ENCODE results near the gene A2ML1.
"Not testable (repeated sequence)": the region's sequence is repeated elsewhere in the genome, so short reads cannot be mapped to it uniquely, and the experiment has no call there.

A2ML1 gene

DNA sequence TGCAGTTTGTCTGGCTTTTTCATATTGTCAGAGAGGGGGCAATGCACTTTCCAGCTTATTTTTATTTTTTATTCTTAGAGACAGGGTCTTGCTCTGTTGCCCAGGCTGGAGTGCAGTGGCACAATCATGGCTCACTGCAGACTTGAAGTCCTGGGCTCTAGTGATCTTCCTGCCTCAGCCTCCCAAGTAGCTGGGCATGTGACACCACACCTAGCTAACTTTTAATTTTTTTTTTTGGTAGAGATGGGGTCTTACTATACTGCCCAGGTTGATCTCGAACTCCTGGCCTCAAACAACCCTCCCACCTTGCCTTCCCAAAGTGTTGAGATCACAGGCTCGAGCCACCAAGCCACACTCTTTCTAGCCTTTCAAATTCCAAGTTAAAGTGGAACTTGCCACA is 3.9 kb upstream of the A2ML1 start:
- DNase-seq = no peak

DNA sequence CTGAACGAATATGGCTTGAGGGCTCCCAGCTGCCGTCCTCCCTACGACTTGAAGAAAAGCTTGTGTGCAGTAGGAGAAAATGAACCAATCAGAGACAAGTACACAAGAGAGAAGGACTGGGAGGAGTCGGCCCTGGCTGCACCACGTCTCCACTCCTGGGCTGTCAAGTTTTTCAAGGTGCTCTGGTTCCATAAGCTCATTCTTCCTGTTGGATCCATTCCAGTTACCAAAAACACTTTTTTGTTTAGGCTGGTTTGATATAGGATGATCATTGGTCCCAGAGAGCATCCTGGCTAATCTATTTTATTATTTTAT is 2.8 kb upstream of the A2ML1 start:
- no peak for DNase-seq

DNA sequence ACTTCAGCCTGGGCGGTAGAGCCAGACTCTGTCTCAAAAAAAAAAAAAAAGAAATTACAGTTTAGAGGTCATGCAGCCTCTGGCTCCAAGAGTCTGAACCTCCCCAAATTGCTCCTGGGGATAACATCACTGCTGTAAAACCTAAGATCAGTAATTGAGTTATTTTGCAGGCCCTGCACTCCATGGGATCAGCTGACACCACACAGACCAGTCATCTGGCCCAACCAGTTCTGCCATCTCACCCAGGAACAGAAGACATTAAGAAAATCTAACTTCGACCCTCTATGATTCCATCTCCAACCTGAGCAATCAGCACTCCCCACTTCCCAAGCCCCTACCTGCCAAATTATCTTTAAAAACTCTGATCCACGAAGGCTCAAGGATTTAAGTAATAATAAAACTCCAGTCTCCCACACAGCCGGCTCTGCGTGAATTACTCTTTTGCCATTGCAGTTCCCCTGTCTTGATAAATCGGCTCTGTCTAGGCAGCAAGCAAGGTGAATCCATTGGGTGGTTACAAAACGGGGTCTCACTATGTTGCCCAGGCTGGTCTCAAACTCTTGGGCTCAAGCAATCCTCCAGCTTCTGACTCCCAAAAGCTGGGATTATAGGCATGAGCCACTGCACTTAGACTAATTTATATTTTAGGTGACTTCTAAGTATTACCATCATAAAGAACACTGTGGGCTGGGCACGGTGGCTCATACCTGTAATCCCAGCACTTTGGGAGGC is 1.6 kb upstream of the A2ML1 start:
- DNase-seq = not testable (repeated sequence)

DNA sequence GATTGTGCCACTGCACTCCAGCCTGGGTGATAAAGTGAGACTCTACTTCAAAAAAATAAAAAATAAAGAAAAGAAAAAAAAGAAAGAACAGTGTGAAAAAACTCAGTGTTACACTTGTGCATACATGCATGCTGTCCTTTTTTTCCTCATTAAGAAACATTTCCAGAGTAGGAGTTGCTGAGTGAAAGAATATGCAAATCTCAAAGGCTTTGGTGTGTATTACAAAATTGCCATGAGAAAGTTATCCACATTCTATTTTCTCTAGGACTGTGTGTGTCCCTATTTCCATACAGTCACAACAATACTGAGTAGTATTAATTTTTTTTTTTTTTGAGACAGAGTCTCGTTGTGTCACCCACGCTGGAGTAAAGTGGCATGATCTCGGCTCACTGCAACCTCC is 830 bp upstream of the A2ML1 start:
- no peak for DNase-seq

DNA sequence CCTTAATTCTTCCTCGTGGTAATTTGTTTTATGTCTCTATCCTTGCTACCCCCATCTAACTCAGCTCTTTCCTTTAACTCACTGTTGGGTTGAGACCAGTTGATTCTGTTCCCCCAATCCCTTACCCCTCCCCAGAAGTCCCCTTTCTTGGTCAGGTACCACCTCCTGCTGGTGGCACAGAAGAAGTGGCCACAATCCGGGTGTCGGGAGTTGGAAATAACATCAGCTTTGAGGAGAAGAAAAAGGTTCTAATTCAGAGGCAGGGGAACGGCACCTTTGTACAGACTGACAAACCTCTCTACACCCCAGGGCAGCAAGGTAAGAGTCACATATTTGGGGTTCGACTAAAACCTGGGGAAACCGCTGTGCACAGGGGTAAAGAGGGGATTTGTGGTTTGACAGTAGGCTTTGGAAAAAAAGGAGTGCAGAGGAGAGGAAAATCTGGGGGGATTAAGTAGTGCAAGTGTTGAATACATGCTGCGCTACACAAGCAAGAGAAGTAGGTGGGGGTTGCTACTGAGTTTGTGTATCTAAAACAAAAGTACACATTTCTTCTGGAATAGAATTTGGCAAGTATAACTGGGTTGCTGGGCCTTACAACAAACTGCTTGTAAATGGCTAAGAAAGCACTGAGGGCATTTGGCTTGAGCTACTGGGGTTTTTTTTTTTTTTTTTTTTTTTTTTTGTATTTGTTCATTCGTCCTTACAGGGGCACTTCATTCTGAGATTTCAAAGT is 1.3 kb downstream of the A2ML1 start:
- DNase-seq = no peak

DNA sequence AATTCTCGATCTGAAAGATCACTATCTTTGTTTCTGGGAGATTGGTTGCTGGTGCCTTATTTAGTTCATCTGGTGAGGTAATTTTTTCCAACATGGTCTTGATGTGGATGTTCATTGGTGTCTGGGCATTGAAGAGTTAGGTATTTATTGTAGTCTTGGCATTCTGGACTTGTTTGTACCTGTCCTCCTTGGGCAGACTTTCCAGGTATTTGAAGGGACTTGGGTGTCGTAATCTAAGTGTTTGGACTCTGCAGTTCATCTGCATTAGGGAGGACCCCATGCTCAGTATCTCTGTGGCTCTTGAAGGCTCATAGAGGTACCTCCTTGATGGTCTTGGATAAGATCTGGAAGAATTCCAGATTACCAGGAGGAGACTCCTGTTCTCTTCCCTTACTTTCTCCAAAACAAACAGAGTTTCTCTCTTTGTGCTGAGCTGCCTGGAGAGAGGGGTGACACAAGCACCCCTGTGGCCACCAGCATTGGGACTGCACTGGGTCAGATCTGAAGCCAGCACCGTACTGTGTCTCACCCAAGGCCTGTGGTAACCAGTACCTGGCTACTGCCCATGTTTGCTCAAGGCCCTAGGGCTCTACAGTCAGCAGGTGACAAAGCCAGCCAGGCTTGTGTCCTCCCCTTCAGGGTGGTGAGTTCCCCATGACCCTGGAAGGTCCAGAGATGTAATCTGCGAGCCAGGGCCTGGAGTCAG is 5.3 kb downstream of the A2ML1 start:
- DNase-seq = no peak

DNA sequence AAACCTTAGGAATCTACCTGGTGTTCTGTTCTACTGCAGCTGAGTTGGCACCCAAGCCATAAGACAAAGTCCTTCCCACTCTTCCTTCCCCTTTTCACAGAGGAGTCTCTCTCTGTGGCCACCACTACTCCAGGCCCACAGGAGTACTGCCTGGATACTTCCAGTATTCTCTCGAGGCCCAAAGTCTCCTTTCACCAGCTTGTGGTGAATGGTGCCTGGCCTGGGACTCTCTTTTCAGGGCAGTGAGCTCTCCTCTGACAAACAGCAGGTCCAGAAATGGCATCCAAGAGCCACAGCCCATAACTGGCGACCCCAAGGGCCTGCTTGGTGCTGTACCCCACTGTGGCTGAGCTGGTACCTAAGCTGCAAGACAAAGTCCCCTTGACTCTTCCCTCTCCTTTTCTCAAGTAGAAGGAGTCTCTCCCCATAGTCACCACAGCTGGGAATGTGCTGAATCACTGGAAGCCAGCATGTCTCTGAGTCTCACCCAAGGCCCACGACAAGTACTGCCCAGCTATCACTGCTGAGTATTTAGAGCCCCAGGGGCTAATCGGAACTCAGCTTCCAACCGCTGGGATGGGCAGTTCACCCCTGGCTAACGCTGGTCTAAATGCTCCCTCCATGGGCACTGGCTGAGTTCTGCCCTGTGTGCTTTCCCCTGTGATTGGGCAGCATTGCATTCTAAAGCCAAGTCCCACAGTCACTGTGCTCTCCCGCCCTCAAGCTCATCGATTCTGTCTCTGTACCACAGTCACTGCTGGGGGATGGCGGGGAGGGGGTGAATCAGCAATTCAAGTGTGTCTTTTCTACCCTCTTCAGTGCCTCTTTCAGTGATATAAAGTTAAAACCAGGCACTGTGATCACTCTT is 6.1 kb downstream of the A2ML1 start:
- DNase-seq = no peak

DNA sequence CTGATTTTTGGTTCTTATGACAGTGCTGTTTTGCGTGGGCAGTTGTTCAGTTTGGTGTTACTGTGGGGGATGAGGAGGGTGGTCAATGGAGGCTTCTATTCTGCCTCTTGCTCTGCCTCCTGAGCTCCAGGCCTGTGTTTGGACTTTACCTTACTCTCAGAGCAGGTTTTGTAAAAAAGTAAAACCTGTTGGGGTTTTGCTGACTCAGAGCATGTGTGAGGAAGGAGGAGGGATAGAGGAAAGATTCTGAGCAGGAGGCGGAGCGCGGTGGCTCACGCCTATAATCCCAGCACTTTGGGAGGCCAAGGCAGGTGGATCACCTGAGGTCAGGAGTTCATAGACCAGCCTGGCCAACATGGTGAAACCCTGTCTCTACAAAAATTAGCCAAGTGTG is 6.7 kb downstream of the A2ML1 start:
- DNase-seq = no peak

DNA sequence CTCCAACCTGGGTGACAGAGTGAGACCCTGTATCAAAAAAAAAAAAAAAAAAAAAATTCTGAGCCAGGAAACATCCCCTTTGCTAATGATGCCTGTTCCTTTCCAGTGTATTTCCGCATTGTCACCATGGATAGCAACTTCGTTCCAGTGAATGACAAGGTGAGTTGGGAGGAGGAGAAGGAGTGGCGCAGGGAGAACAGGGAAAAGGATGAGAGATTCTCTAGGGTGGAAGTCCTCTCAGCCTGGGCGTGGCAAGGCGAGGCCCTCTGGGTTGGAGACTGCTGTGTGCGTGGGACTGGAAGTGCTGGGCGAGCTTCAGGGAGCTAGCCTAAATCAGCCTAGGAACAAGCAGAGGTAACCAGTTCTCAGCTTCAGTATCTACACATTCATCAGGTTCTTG is 7.2 kb downstream of the A2ML1 start:
- no peak for DNase-seq

DNA sequence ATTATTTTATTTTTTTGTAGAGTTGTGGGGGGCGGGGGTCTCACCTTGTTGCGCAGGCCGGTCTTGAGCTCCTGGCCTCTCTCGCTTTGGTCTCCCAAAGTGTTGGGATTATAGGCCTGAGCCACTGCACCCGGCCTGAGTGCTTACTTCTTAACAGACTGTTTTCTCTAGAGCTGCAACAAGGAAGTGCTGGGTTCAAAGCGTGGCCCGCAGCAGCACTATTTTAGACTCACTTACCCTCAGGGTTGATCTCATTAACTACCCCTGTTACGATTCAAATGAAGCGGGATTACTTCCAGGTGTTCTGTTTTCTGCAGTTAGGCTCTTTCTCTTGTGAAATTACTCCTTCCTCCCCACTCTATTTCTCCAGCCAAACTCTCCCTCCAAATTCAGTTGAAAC is 8.7 kb downstream of the A2ML1 start:
- no peak for DNase-seq

DNA sequence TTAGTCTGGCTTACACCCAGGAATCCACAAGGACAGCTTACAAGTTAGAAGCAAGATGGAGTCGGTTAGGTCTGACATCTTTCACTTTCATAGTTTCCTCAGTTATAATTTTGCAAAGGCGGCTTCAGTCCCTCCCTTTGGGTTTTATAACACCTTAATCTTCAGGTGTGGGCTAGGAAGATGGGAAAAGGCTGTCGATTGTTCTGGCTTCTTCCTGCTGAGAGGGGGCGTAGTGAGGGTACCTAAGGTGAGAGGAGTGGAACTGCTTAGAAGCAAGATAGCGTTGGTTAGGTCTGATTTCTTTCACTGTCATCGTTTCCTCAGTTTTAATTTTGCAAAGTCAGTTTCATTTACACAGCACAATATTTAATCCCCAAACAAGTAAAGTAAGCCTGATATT is 10.1 kb downstream of the A2ML1 start:
- no peak for DNase-seq

DNA sequence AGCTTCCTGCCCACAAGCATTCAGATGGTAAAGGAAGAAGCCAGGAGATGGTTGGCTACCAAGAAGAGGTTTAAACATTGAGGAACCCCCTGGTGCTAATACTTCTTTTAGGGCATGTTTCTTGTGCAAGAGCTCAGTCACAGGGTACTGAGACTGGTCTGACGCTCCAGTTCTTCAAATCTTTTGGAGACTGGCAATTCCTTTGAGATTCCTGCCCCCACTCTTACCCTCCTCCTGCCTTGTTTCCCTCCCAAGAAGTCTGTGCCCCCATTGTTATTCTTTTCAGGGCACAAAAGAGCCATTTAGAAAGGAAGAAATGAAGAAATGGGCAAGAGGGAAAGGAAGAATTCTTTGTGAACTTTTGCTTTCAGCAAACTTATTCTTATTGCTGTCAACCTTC is 11.8 kb downstream of the A2ML1 start:
- DNase-seq = no peak

DNA sequence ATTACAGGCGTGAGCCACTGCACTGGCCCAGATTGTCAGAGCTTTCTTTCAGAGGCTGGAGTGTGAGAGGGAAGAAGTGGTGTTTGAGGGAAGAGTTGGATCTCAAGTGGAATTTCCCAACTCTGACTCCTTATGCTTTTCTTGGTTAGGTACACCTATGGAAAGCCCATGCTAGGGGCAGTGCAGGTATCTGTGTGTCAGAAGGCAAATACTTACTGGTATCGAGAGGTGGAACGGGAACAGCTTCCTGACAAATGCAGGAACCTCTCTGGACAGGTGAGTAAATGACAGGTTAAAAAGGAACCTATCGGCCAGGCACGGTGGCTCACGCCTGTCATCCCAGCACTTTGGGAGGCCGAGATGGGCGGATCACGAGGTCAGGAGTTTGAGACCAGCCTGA is 14.9 kb downstream of the A2ML1 start:
- no peak for DNase-seq

DNA sequence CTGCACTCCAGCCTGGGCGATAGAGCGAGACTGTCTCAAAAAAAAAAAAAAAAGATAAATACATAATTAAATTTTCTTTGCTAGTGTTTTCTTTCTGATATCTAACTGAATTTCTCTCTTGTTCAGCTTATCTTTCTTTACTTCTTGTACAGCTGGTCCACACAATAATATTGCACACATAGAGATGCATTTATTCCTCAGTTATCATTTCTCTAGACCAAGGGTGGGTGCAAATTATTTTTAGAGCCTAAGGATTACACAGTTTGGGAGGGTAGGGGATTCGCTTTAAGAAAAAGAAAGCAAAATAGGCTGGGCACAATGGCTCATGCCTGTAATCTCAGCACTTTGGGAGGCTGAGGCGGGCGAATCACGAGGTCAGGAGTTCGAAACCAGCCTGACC is 17.9 kb downstream of the A2ML1 start:
- DNase-seq = no peak

DNA sequence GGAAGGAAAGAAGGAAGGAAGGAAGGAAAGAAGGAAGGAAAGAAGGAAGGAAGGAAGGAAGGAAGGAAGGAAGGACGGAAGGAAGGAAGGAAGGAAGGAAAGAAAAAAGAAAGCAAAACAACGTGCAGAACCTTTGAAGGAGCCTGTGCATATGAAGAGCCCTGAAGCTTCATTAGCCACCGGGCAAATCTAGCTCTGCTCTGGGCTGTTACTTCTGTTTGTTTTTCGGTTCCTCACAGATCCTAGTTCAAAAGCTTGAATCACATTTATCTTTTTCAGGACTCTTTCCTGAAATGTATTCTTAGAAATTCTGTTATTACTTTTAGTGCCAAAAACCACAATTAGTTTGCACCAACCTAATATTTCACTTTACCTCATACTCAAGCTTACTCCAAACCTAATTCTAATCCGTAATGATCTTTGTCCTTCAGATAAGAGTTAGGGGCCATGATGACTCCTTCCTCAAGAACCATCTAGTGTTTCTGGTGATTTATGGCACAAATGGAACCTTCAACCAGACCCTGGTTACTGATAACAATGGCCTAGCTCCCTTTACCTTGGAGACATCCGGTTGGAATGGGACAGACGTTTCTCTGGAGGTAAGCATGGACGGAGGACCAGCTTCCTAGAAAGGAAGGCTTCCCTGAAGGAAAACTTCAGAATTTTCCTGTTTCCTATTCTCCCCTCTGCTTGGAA is 18.7 kb downstream of the A2ML1 start:
- DNase-seq = no peak

DNA sequence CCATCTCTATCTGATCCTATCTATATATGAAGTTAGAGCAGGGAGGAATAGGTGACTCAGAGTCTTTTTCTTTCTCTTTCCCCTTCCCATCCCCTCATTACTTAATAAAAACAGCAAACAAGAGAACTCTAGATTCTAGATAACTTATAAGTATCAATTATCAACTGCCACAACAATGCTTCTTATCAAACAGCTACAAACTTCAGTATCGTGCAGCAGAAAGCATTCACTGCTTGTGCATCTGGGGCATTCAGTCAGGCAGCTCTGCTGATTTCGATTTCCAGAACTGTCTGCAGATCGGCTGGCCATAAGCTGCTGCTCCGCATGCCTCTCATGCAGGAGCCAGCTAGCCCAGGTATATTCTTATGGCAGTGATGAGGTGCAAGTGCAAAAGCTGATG is 19.4 kb downstream of the A2ML1 start:
- DNase-seq = no peak

DNA sequence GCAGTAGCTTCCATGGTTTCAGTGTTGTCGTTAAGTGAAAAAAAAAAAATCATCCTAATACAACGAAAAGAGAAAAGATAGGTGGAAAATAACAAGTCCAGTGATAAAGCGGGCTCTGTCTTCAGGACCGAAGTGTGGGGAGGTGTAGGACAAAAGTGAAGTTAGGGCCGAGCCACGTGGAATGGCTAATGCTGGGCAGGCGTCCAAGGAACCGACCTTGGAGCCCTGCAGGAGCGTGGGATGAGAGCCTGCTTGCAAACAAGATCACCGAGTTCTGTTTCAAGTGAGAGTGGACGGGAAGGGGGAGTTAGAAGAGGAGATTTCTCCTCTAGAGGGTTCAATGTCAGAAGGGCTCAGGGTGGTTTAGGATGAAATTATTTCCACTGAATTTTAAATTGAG is 22.2 kb downstream of the A2ML1 start:
- no peak for DNase-seq

DNA sequence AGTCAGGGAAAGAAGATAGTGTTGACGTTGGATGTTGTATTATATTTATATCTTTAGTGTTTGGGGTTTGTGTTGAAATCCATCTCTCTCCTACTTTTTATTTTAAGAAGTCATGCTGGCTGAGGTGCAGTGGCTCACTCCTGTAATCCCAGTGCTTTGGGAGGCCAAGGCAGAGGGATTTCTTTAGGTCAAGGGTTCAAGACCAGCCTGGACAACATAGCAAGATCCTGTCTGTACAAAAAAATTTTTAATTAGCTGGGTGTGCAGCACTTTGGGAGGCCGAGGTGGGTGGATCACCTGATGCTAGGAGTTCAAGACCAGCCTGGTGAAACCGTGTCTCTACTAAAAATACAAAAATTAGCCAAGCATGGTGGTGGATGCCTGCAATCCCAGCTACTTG is 23.9 kb downstream of the A2ML1 start:
- no peak for DNase-seq

DNA sequence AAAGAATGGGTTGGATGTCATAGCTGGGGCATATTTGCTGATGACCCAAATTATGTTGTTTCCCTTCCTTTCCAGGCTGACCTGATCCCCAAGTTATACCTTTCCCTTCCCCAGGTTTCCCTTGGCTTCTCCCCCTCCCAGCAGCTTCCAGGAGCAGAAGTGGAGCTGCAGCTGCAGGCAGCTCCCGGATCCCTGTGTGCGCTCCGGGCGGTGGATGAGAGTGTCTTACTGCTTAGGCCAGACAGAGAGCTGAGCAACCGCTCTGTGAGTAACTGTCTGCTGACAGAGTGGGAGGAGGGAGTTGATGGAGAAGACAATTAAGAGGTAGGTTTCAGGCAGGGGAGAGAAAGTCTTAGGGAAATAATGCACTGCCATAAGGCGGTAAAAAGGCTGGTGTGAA is 25.0 kb downstream of the A2ML1 start:
- no peak for DNase-seq

DNA sequence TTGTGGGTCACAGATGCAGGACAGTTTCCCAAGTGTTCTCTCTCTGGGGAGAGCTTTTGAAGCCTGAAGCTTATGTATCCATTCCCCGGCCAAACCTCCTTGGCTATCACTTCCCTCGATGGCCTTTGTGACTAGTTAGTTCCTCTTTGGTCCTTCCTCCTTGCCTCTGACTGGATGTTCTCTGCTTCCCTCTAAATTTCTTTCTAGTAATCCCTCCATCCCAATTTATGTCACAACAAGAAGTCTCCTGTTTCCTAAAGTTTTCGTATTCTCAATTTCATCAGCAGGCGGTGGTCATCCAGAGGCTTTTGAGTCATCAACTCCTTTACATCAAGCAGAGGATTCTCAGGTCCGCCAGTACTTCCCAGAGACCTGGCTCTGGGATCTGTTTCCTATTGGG is 27.5 kb downstream of the A2ML1 start:
- DNase-seq = no peak

DNA sequence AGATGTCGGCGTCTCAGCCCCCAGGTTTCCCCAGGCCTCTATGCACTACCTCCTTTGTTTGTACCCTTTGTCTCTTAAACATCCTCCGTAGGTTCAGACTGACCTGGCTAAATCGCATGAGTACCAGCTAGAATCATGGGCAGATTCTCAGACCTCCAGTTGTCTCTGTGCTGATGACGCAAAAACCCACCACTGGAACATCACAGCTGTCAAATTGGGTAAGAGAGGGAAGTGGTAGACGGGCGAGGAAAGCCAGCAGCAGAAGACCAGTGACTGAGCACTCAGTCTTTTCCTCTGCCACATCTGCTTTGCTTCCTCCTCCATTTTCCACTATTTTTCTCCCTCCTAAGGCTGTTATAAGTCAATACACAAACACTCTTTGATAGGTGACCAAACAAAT is 29.7 kb downstream of the A2ML1 start:
- DNase-seq = no peak

DNA sequence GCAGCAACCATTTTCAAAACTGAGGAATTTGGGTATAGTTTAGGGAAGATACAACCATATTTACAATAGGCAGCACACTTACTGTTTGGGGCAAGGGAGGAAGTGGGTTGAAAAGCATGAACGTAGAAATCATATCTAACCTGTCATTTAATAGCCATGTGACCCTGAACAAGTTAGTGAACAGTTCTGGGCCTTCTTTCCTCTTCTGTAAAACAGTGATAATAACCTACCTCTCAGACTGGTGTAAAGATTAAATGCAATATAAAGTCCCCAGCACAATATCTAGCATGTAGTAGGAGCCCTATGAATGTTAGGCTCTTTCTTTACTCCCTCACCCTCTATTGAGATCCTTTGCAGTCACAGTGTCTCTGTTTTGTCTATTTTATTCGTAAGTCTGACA is 33.5 kb downstream of the A2ML1 start:
- DNase-seq = no peak

DNA sequence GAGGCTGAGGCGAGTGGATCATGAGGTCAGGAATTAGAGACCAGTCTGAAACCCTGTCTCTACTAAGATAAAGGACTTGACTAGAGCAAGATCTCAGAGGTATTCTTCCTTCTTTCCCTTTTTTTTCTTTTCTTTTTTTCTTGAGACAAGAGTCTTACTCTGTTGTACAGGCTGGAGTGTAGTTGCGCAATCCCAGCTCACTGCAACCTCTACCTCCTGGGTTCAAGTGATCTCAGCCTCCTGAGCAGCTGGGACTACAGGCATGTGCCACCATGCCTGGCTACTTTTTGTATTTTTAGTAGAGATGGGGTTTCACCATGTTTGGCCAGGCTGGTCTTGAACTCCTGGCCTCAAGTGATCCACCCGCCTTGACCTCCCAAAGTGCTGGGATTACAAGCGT is 37.0 kb downstream of the A2ML1 start:
- not testable (repeated sequence) for DNase-seq

All from activated gamma-delta T cell treated with Interleukin-2 at 50 U/mL for 16 hours (primary cell).